ENCODE measurements around the gene TNFSF13.

Gene TNFSF13

GRCh38 chr17:7576432-7576937 is 17.9 kb downstream of the TNFSF13 start:
- no peak for DNase-seq

GRCh38 chr17:7577327-7578199 is 19.0 kb downstream of the TNFSF13 start:
- no peak for DNase-seq

GRCh38 chr17:7579001-7579833 is 20.7 kb downstream of the TNFSF13 start, which contains the start of gene CD68:
CD68 (plus strand) TSS chr17:7579638; CDS start chr17:7579678, 40 bp downstream.
- DNase-seq: peak; percentile 21

GRCh38 chr17:7579834-7580603 is 21.5 kb downstream of the TNFSF13 start:
- DNase-seq: no peak

GRCh38 chr17:7580604-7581575 is 22.3 kb downstream of the TNFSF13 start:
- DNase-seq: no peak

GRCh38 chr17:7582396-7583252 is 24.1 kb downstream of the TNFSF13 start:
- DNase-seq: no peak

- peak; percentile 93 for DNase-seq
These were observed 24.9 kb downstream of the TNFSF13 start, which contains the start of gene MPDU1 for GRCh38 chr17:7583253-7584109. MPDU1 (plus strand) TSS chr17:7583852; CDS start chr17:7583863, 11 bp downstream.

GRCh38 chr17:7586673-7587419 is 28.3 kb downstream of the TNFSF13 start:
- peak; percentile 34 for DNase-seq

- no peak for DNase-seq
These were observed 29.0 kb downstream of the TNFSF13 start for GRCh38 chr17:7587420-7588151.

- DNase-seq: no peak
These were observed 30.1 kb downstream of the TNFSF13 start for GRCh38 chr17:7588553-7589203.

- no peak for DNase-seq
These were observed 30.8 kb downstream of the TNFSF13 start for GRCh38 chr17:7589204-7589868.

GRCh38 chr17:7589891-7590691 is 31.5 kb downstream of the TNFSF13 start, which contains the start of gene SOX15:
SOX15 (minus strand) TSS chr17:7590094; CDS start chr17:7589676, 418 bp downstream.
- DNase-seq: no peak

- no peak for DNase-seq
These were observed 32.2 kb downstream of the TNFSF13 start for GRCh38 chr17:7590743-7591142.

GRCh38 chr17:7591596-7591995 is 33.0 kb downstream of the TNFSF13 start:
- DNase-seq: no peak

GRCh38 chr17:7592422-7593021 is 34.0 kb downstream of the TNFSF13 start:
- DNase-seq: no peak
